HepG2 (cell line): ENCODE measurements around the gene IL1RAPL1.

Source experiments
- EZH2 ChIP-seq: conservative IDR thresholded peaks from 2 replicates; pipeline ENCODE4 v1.6.1; 2012; ENCODE audit warnings: mild to moderate bottlenecking, low read depth, low read length, moderate library complexity
- FOXA1 ChIP-seq, 2 experiments: fragments of 450-650 bp in 1 of 2; sonication (generic) in 1 of 2; formaldehyde crosslinking in 1 of 2; IDR thresholded peaks; 2 replicates each; pipeline versions ENCODE4 v1.4.0 to v1.6.1; 2016 to 2020; ENCODE audit warnings: missing genetic modification reagents in 1 of 2
- KDM4B ChIP-seq: sonication (generic); formaldehyde crosslinking; IDR thresholded peaks from 2 replicates; pipeline ENCODE4 v1.4.0; 2020; ENCODE audit warnings: missing genetic modification reagents
- NFE2L2 ChIP-seq: fragments of 150-350 bp; IDR thresholded peaks from 2 replicates; pipeline ENCODE4 v1.6.1; 2014; ENCODE audit warnings: low read length
- ZBTB8A ChIP-seq: sonication (generic); formaldehyde crosslinking; IDR thresholded peaks from 2 replicates; pipeline ENCODE4 v1.4.0; 2020; ENCODE audit warnings: mild to moderate bottlenecking, low read depth, missing genetic modification reagents, borderline replicate concordance
- TF ChIP-seq, protein P1 (sequence below): sonication (generic); formaldehyde crosslinking; IDR thresholded peaks from 2 replicates; pipeline ENCODE4 v1.5.0; 2020; ENCODE audit warnings: mild to moderate bottlenecking, missing genetic modification reagents, moderate library complexity
- TF ChIP-seq, protein P2 (sequence below): sonication (generic); formaldehyde crosslinking; IDR thresholded peaks from 2 replicates; pipeline ENCODE4 v1.4.0; 2020; ENCODE audit warnings: missing genetic modification reagents, mild to moderate bottlenecking, borderline replicate concordance

DNA sequence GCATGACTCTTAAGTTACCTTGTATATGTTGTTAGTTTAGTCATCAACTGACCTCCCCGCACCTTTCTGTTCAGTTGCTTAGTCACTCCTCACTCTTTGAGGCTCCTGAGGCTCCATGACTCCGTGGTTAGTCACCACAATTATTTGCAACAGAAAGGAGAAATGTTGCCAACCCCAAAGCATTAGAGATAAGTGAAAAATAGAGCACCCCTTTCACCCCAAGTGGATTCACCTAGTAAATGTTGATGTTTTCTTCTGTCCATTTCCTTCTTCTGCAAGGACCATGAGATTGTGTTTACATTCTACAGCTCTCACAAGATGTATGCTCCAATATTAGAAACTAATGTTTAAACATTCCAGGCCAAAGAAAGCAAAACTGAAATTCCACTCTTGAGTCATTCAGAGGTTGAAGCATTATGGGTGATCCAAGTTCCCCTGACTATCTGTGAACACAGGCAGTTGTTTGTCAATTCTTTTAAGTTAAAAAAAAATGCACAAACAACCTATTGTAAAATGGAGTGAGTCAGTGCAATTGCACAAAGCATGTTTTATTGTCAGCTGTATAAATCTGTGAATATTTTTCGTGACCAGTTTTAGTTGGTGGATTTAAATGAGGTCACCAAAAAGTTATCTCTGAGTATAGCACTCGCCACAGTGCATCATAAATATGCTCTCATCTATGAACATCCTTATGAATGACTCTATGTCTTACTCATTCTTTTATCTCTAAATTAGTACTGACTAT lies 1075.7 kb downstream of the IL1RAPL1 start:
- TF ChIP-seq NFE2L2 (no peak), ZBTB8A (CRISPR knock-in tag) (no peak), EZH2 (no peak), KDM4B (no peak), FOXA1 (IDR thresholded peaks at IDR 0.05) (no peak), FOXA1 (CRISPR knock-in tag; IDR thresholded peaks at IDR 0.05) (no peak)
- TF ChIP-seq, protein P1, sequence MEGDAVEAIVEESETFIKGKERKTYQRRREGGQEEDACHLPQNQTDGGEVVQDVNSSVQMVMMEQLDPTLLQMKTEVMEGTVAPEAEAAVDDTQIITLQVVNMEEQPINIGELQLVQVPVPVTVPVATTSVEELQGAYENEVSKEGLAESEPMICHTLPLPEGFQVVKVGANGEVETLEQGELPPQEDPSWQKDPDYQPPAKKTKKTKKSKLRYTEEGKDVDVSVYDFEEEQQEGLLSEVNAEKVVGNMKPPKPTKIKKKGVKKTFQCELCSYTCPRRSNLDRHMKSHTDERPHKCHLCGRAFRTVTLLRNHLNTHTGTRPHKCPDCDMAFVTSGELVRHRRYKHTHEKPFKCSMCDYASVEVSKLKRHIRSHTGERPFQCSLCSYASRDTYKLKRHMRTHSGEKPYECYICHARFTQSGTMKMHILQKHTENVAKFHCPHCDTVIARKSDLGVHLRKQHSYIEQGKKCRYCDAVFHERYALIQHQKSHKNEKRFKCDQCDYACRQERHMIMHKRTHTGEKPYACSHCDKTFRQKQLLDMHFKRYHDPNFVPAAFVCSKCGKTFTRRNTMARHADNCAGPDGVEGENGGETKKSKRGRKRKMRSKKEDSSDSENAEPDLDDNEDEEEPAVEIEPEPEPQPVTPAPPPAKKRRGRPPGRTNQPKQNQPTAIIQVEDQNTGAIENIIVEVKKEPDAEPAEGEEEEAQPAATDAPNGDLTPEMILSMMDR: no peak
- TF ChIP-seq, protein P2, sequence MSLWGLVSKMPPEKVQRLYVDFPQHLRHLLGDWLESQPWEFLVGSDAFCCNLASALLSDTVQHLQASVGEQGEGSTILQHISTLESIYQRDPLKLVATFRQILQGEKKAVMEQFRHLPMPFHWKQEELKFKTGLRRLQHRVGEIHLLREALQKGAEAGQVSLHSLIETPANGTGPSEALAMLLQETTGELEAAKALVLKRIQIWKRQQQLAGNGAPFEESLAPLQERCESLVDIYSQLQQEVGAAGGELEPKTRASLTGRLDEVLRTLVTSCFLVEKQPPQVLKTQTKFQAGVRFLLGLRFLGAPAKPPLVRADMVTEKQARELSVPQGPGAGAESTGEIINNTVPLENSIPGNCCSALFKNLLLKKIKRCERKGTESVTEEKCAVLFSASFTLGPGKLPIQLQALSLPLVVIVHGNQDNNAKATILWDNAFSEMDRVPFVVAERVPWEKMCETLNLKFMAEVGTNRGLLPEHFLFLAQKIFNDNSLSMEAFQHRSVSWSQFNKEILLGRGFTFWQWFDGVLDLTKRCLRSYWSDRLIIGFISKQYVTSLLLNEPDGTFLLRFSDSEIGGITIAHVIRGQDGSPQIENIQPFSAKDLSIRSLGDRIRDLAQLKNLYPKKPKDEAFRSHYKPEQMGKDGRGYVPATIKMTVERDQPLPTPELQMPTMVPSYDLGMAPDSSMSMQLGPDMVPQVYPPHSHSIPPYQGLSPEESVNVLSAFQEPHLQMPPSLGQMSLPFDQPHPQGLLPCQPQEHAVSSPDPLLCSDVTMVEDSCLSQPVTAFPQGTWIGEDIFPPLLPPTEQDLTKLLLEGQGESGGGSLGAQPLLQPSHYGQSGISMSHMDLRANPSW (CRISPR knock-in tag): no peak
